VCaP (cell line): ENCODE measurements around the gene PPP4R3B.

Experiments
- H3K27ac ChIP-seq: fragments of 450-650 bp; 2 replicates; pipeline ENCODE4 v1.5.1; 2017
- TF ChIP-seq, protein P1 (sequence below): fragments of 450-650 bp; conservative IDR thresholded peaks from 2 replicates; pipeline ENCODE4 v1.5.1; 2017; ENCODE audit warnings: mild to moderate bottlenecking, moderate library complexity

The PPP4R3B gene

DNA sequence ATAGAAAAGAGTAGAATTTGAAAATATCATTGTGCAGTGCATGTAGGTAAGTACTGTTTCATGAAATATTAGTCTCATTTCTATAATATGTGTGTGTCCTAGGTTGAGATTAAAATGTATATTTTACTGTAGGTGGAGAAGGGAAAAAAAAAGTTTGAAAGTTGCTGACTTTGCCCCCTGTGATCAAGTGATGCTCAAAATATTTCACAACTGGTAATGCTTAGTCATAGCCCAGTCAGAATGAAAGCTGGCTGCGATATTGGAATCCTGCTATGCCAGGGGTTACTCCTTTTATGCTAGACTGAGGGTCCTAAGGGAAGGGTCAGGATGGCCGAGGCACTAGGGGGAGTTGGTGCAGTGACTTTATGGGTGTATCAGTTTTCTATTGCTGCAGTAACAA is 117.4 kb downstream of the PPP4R3B start:
- TF ChIP-seq, protein P1, sequence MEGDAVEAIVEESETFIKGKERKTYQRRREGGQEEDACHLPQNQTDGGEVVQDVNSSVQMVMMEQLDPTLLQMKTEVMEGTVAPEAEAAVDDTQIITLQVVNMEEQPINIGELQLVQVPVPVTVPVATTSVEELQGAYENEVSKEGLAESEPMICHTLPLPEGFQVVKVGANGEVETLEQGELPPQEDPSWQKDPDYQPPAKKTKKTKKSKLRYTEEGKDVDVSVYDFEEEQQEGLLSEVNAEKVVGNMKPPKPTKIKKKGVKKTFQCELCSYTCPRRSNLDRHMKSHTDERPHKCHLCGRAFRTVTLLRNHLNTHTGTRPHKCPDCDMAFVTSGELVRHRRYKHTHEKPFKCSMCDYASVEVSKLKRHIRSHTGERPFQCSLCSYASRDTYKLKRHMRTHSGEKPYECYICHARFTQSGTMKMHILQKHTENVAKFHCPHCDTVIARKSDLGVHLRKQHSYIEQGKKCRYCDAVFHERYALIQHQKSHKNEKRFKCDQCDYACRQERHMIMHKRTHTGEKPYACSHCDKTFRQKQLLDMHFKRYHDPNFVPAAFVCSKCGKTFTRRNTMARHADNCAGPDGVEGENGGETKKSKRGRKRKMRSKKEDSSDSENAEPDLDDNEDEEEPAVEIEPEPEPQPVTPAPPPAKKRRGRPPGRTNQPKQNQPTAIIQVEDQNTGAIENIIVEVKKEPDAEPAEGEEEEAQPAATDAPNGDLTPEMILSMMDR: no peak
- no peak overlapping the region for H3K27ac ChIP-seq

DNA sequence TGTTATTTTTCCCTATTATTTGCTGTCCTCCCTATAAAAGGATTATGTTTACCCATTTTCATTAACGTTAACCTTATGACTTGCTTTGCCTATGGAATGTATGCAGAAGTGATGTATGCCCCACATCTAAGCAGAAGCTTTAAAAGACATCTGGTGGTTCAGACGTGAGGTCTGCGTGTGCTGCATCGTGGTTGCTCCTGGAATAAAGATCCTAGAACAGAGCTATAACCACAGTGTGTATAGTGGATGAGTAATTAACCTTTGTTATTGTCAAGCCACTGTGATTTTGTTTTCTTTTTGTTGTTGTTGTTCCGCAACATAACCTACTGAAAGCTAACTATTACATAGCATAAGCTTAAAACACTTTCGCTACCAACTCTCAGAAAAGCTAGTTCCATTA is 118.8 kb downstream of the PPP4R3B start:
- TF ChIP-seq, protein P1: no peak
- no peak overlapping the region for H3K27ac ChIP-seq
